Parathyroid adenoma (tissue), 2 donors: ENCODE results near the gene OR8A1.

Experiments
- H2AFZ ChIP-seq: fragments of 300-600 bp; sonication (generic); one replicate; pipeline ENCODE4 v1.7.0; 2017; ENCODE audit warnings: antibody characterized with exemption, mild to moderate bottlenecking
- H3K27ac ChIP-seq: fragments of 300-600 bp; sonication (generic); one replicate; pipeline ENCODE4 v1.7.0; 2017
- H3K27me3 ChIP-seq: fragments of 300-600 bp; sonication (generic); one replicate; pipeline ENCODE4 v1.7.0; 2017; ENCODE audit warnings: low read length; ENCODE audit not compliant: control insufficient read depth, insufficient read depth
- H3K36me3 ChIP-seq: fragments of 300-600 bp; sonication (generic); one replicate; pipeline ENCODE4 v1.7.0; 2017; ENCODE audit warnings: low read length; ENCODE audit not compliant: control insufficient read depth, insufficient read depth
- H3K4me1 ChIP-seq: fragments of 300-600 bp; sonication (generic); one replicate; pipeline ENCODE4 v1.7.0; 2017; ENCODE audit warnings: control low read depth
- H3K4me2 ChIP-seq: fragments of 300-600 bp; sonication (generic); one replicate; pipeline ENCODE4 v1.7.0; 2017; ENCODE audit warnings: low read length
- H3K4me3 ChIP-seq: fragments of 300-600 bp; sonication (generic); one replicate; pipeline ENCODE4 v1.7.0; 2017; ENCODE audit warnings: low read depth, low read length
- H3K79me2 ChIP-seq: fragments of 300-600 bp; sonication (generic); one replicate; pipeline ENCODE4 v1.7.0; 2017; ENCODE audit warnings: control low read depth
- H3K9ac ChIP-seq: fragments of 300-600 bp; sonication (generic); one replicate; pipeline ENCODE4 v1.7.0; 2017; ENCODE audit warnings: mild to moderate bottlenecking
- H3K9me3 ChIP-seq: fragments of 300-600 bp; sonication (generic); one replicate; pipeline ENCODE4 v1.7.0; 2017; ENCODE audit warnings: low read length; ENCODE audit not compliant: control insufficient read depth
- CTCF ChIP-seq: fragments of 300-600 bp; sonication (generic); IDR thresholded peaks from one replicate; pipeline ENCODE4 v1.7.0; 2017; ENCODE audit warnings: antibody characterized with exemption, mild to moderate bottlenecking
- donor health status: primary hyperparathyroidism.

The OR8A1 gene

GRCh38 chr11:124551189-124551588 lies 18.6 kb upstream of the OR8A1 start:
- no peak overlapping the region for H3K9ac ChIP-seq
- H3K27me3 ChIP-seq = no peaks in the 10 kb centered on the region
- no peak for TF ChIP-seq CTCF
- H3K27ac ChIP-seq = no peak overlapping the region
- no peaks in the 10 kb centered on the region for H3K9me3 ChIP-seq
- H3K79me2 ChIP-seq = no peaks in the 10 kb centered on the region
- H3K4me3 ChIP-seq = no peak overlapping the region
- no peak overlapping the region for H3K4me2 ChIP-seq
- H3K4me1 ChIP-seq = no peaks in the 10 kb centered on the region
- H3K36me3 ChIP-seq = no peaks in the 10 kb centered on the region
- H2AFZ ChIP-seq = no peak overlapping the region

GRCh38 chr11:124551987-124552386 lies 17.8 kb upstream of the OR8A1 start:
- Histone ChIP-seq H2AFZ (no peak overlapping the region), H3K27me3 (no peaks in the 10 kb centered on the region), H3K79me2 (no peaks in the 10 kb centered on the region), H3K27ac (no peak overlapping the region), H3K4me2 (no peak overlapping the region), H3K9me3 (no peaks in the 10 kb centered on the region), H3K36me3 (no peaks in the 10 kb centered on the region), H3K9ac (no peak overlapping the region), H3K4me1 (no peaks in the 10 kb centered on the region), H3K4me3 (no peak overlapping the region)
- no peak for TF ChIP-seq CTCF

GRCh38 chr11:124556828-124557227 lies 13.0 kb upstream of the OR8A1 start:
- Histone ChIP-seq H3K27me3 (no peaks in the 10 kb centered on the region), H3K9me3 (no peaks in the 10 kb centered on the region), H3K4me1 (no peaks in the 10 kb centered on the region), H2AFZ (no peak overlapping the region), H3K4me3 (no peak overlapping the region), H3K9ac (no peak overlapping the region), H3K4me2 (no peak overlapping the region), H3K27ac (no peak overlapping the region), H3K36me3 (no peaks in the 10 kb centered on the region), H3K79me2 (no peaks in the 10 kb centered on the region)
- TF ChIP-seq CTCF = no peak

- no peak overlapping the region for H3K4me3 ChIP-seq
- no peaks in the 10 kb centered on the region for H3K27me3 ChIP-seq
- H3K4me2 ChIP-seq = no peak overlapping the region
- no peaks in the 10 kb centered on the region for H3K36me3 ChIP-seq
- H3K4me1 ChIP-seq = no peaks in the 10 kb centered on the region
- H3K9ac ChIP-seq = no peak overlapping the region
- TF ChIP-seq CTCF = no peak
- no peak overlapping the region for H3K27ac ChIP-seq
- no peak overlapping the region for H2AFZ ChIP-seq
- H3K79me2 ChIP-seq = no peaks in the 10 kb centered on the region
- H3K9me3 ChIP-seq = no peaks in the 10 kb centered on the region
Observed at GRCh38 chr11:124570160-124570559, 363 bp downstream of the OR8A1 start.

GRCh38 chr11:124577716-124578427 lies 8.1 kb downstream of the OR8A1 start:
- Histone ChIP-seq H3K4me1 (no peaks in the 10 kb centered on the region), H3K9me3 (no peaks in the 10 kb centered on the region), H3K27ac (no peak overlapping the region), H3K4me2 (no peak overlapping the region), H3K4me3 (no peak overlapping the region), H3K36me3 (no peaks in the 10 kb centered on the region), H3K9ac (no peak overlapping the region), H3K27me3 (no peaks in the 10 kb centered on the region), H3K79me2 (no peaks in the 10 kb centered on the region), H2AFZ (no peak overlapping the region)
- TF ChIP-seq CTCF = no peak
